ENCODE data around the gene UPK1A. TPM values are rescaled to one million over a fixed set of nuclear protein-coding genes. Genes with fewer than 3 reads are reported as not detected.

The UPK1A gene
- total RNA-seq = 0.59 and 1.2 TPM in 2 replicates

DNA sequence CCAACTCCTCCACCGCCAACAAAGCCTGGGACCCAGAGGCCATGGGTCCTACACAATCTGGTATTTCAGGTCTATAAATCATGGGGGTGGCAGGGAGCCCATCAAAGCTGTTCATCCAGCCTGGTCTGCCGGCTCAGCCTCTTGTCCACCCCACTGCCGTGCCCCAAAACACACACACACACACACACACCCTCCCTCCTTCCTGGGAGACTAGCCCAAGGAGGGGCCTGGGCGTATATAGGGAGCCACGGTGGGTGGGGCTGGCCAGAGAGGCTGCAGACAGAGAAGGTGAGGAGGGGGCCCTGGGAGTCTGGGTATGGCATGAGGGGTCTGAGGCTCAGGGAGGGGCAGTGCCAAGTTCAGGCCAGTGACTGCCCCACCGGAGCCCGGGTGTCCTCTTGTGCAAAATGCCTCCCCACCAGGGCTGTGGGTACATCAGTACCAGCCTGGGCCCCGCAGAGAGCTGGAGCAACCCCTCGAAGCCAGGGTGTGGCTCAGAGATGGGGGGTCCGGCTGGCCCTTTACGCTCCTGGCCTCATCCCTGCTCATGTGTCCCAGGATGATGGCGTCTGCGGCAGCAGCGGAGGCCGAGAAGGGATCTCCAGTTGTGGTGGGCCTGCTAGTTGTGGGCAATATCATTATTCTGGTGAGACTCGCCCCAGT, at the start of gene UPK1A:
Gene UPK1A, plus strand, starts transcription at position 267 of the 663 bp plus-strand sequence. Its CDS starts 296 bp downstream, at position 563.
- no peak for DNase-seq (ENCODE audit: low spot score)
- Mint-ChIP-seq H3K4me3 (ENCODE audit: low read depth) (no peak within 1 kb of the TSS), H3K9me3 (no peaks in the 10 kb centered on the region), H3K27ac (no peak within 1 kb of the TSS), H3K36me3 (ENCODE audit: low read depth) (no peaks in the 10 kb centered on the region), H3K27me3 (ENCODE audit: low read depth) (peaks cover 14% of the 10 kb centered on the region), H3K4me1 (ENCODE audit: low read depth) (peaks cover 2% of the 10 kb centered on the region)
- intact Hi-C loops (cut with micrococcal nuclease) = no loop called here

GRCh38 chr19:35618857-35619256, 47.5 kb upstream of the UPK1A start:
- DNase-seq (ENCODE audit: low spot score) = no peak
- Mint-ChIP-seq H3K4me1 (ENCODE audit: low read depth) (no peaks in the 10 kb centered on the region), H3K9me3 (no peaks in the 10 kb centered on the region), H3K36me3 (ENCODE audit: low read depth) (peaks cover 17% of the 10 kb centered on the region), H3K4me3 (ENCODE audit: low read depth) (no peak overlapping the region), H3K27ac (no peak overlapping the region), H3K27me3 (ENCODE audit: low read depth) (no peaks in the 10 kb centered on the region)
- intact Hi-C loops (cut with micrococcal nuclease) = no loop called here

DNA sequence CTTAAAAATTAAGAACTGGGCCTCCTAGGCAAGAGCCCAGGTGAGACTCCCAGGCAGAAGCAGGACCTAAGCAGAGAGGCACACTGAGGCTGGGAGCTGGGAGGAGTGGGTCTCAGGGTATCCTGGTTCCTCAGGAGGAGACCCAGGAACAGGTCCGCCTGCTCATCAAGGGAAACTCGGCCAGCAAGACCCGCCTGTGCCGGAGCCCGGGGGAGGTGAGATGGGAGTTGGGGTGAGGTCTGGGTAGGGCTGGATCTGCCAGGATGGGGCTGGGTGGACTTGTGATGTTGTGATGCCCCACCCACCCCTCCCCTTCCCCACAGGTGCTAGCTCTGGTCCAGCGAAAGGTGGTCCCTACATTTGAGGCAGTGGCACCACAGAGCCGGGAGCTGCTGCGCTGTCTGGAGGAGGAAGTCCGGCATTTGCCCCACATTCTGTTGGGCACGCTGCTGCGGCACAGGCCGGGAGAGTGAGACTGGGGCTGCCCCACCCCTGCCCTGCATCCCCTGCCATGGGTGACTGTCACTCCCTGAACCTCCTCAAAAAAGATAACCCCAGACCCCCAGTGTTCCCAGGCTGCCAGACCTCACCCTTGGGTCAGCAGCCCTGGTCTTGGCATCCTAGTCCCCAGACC, 46.9 kb upstream of the UPK1A start:
- Mint-ChIP-seq H3K36me3 (ENCODE audit: low read depth) (peaks cover 17% of the 10 kb centered on the region), H3K4me3 (ENCODE audit: low read depth) (no peak overlapping the region), H3K27ac (no peak overlapping the region), H3K4me1 (ENCODE audit: low read depth) (no peaks in the 10 kb centered on the region), H3K27me3 (ENCODE audit: low read depth) (no peaks in the 10 kb centered on the region), H3K9me3 (no peaks in the 10 kb centered on the region)
- no peak for DNase-seq (ENCODE audit: low spot score)
- intact Hi-C loops (cut with micrococcal nuclease) = no loop called here

- Mint-ChIP-seq H3K4me3 (ENCODE audit: low read depth) (no peak overlapping the region), H3K4me1 (ENCODE audit: low read depth) (no peaks in the 10 kb centered on the region), H3K9me3 (no peaks in the 10 kb centered on the region), H3K27ac (no peak overlapping the region), H3K36me3 (ENCODE audit: low read depth) (peaks cover 17% of the 10 kb centered on the region), H3K27me3 (ENCODE audit: low read depth) (no peaks in the 10 kb centered on the region)
- intact Hi-C loops (cut with micrococcal nuclease) = no loop called here
- DNase-seq (ENCODE audit: low spot score) = no peak
Measured at GRCh38 chr19:35620001-35620400, 46.3 kb upstream of the UPK1A start.

- Mint-ChIP-seq H3K27me3 (ENCODE audit: low read depth) (no peaks in the 10 kb centered on the region), H3K4me1 (ENCODE audit: low read depth) (peaks cover 2% of the 10 kb centered on the region), H3K27ac (no peak overlapping the region), H3K36me3 (ENCODE audit: low read depth) (peaks cover 10% of the 10 kb centered on the region), H3K9me3 (no peaks in the 10 kb centered on the region), H3K4me3 (ENCODE audit: low read depth) (no peak overlapping the region)
- intact Hi-C loops (cut with micrococcal nuclease) = no loop called here
- no peak for DNase-seq (ENCODE audit: low spot score)
Measured at GRCh38 chr19:35621708-35622107, 44.6 kb upstream of the UPK1A start.

GRCh38 chr19:35622750-35623149, 43.6 kb upstream of the UPK1A start:
- Mint-ChIP-seq H3K27me3 (ENCODE audit: low read depth) (no peaks in the 10 kb centered on the region), H3K27ac (no peak overlapping the region), H3K36me3 (ENCODE audit: low read depth) (peaks cover 10% of the 10 kb centered on the region), H3K4me1 (ENCODE audit: low read depth) (peaks cover 2% of the 10 kb centered on the region), H3K9me3 (no peaks in the 10 kb centered on the region), H3K4me3 (ENCODE audit: low read depth) (no peak overlapping the region)
- no peak for DNase-seq (ENCODE audit: low spot score)
- intact Hi-C loops (cut with micrococcal nuclease) = no loop called here

DNA sequence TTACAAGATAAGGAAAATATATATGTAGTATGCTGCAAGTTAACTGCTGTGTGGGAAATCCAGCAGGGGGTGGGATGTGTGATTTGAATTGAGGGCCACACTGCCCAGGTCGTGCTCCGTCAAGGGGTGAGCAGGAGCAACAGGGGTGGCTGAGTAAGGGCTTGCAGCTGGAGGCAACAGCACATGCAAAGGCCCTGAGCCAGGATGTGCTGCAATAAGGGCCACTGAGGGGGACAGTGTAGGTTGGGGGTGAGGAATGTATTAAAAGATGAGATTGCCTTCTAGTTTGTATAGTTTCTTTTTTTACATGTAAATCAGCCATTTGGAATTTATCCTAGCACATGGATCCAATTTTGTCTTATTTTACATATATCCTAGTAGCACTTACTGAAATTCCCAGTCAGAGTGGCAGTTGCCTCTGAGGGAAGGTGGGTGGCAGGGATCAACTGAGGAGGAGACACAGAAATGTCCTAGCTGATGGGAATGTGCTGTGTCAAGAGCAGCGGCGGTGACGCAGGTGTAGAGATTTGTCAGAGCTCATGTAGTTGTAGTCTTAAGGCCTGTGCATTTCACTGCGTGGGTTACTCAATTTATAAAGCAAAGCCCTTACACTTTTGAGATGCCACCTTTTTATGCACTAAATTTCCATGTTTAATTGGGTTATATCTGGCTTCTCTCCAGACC, 42.8 kb upstream of the UPK1A start:
- peaks cover 5% of the 10 kb centered on the region for H3K4me1 Mint-ChIP-seq (ENCODE audit: low read depth)
- H3K4me3 Mint-ChIP-seq (ENCODE audit: low read depth) = no peak overlapping the region
- H3K36me3 Mint-ChIP-seq (ENCODE audit: low read depth) = peaks cover 10% of the 10 kb centered on the region
- intact Hi-C loops (cut with micrococcal nuclease) = no loop called here
- H3K9me3 Mint-ChIP-seq = no peaks in the 10 kb centered on the region
- DNase-seq (ENCODE audit: low spot score) = no peak
- H3K27me3 Mint-ChIP-seq (ENCODE audit: low read depth) = no peaks in the 10 kb centered on the region
- H3K27ac Mint-ChIP-seq = no peak overlapping the region

DNA sequence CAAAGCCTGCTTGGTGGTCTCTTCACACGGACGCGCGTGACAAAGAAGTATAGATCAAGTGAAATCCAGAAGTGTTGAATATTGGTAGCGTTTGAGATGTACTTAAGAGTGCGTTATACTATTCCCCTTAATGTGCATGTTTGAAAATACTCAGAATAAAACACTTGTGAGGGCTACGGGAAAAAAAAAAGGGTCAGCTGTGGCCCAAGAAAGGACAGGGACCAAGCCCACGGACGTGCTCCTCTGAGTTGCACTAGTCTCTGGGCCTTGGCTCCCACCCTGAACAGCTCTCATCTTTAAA, 38.1 kb upstream of the UPK1A start:
- intact Hi-C loops (cut with micrococcal nuclease) = loop anchor here (1.0 kb wide), 3 partner anchors 16 to 82 kb away; partner anchors contain the start of gene HAUS5
- peak overlapping the region; percentile 99 for H3K27ac Mint-ChIP-seq
- H3K9me3 Mint-ChIP-seq = no peaks in the 10 kb centered on the region
- H3K4me1 Mint-ChIP-seq (ENCODE audit: low read depth) = peaks cover 14% of the 10 kb centered on the region
- peaks cover 31% of the 10 kb centered on the region for H3K36me3 Mint-ChIP-seq (ENCODE audit: low read depth)
- no peaks in the 10 kb centered on the region for H3K27me3 Mint-ChIP-seq (ENCODE audit: low read depth)
- H3K4me3 Mint-ChIP-seq (ENCODE audit: low read depth) = peak overlapping the region; percentile 100
- no peak for DNase-seq (ENCODE audit: low spot score)

DNA sequence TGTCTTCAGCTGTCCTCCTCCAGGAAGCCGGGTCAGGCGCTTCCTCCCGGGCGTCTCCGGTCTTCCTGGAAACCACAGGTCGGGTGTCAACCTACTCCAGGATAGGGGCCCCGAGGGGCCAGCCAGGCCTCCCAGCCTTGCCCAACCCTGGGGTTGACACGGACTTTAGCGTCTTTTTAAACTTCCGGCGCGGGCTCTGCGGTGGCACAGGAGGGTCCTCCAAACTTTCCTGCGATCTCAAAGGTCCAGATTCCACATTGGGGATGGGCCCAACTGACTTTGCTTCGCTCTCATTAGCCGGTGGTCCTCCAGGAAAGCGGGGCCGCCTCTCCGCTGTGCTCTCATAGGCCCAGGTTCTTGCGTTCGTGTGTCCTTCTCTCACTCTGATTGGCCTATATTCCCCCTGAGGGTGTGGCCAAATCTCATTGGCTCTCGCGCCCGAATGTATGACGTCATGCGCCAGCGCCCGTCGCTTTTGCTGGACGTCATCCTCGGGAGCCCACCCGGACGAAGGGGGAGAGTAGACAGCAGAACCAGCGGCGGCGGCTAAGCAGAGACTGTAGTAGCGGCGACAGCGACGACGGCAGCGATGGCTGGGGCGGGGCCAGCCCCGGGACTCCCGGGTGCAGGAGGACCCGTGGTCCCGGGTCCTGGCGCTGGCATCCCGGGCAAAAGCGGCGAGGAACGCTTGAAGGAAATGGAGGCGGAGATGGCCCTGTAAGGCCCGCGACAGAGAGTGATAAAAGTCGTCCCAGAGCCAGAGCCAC, 37.6 kb upstream of the UPK1A start, which contains the start of gene RBM42:
Gene RBM42, plus strand, starts transcription at position 472 of the 767 bp plus-strand sequence. Its CDS starts 118 bp downstream, at position 590.
- Mint-ChIP-seq H3K27me3 (ENCODE audit: low read depth) (no peaks in the 10 kb centered on the region), H3K4me3 (ENCODE audit: low read depth) (peak within 1 kb of the TSS; percentile 100), H3K9me3 (no peaks in the 10 kb centered on the region), H3K36me3 (ENCODE audit: low read depth) (peaks cover 34% of the 10 kb centered on the region), H3K4me1 (ENCODE audit: low read depth) (peaks cover 14% of the 10 kb centered on the region), H3K27ac (peak within 1 kb of the TSS; percentile 99)
- DNase-seq (ENCODE audit: low spot score) = peak; percentile 97
- intact Hi-C loops (cut with micrococcal nuclease) = loop anchor here (1.0 kb wide), 3 partner anchors 16 to 82 kb away; partner anchors contain the start of gene HAUS5

GRCh38 chr19:35629332-35629633, 37.0 kb upstream of the UPK1A start:
- Mint-ChIP-seq H3K4me3 (ENCODE audit: low read depth) (peak overlapping the region; percentile 100), H3K27me3 (ENCODE audit: low read depth) (no peaks in the 10 kb centered on the region), H3K4me1 (ENCODE audit: low read depth) (peaks cover 14% of the 10 kb centered on the region), H3K9me3 (no peaks in the 10 kb centered on the region), H3K36me3 (ENCODE audit: low read depth) (peaks cover 39% of the 10 kb centered on the region), H3K27ac (peak overlapping the region; percentile 99)
- DNase-seq (ENCODE audit: low spot score) = no peak
- intact Hi-C loops (cut with micrococcal nuclease) = no loop called here

DNA sequence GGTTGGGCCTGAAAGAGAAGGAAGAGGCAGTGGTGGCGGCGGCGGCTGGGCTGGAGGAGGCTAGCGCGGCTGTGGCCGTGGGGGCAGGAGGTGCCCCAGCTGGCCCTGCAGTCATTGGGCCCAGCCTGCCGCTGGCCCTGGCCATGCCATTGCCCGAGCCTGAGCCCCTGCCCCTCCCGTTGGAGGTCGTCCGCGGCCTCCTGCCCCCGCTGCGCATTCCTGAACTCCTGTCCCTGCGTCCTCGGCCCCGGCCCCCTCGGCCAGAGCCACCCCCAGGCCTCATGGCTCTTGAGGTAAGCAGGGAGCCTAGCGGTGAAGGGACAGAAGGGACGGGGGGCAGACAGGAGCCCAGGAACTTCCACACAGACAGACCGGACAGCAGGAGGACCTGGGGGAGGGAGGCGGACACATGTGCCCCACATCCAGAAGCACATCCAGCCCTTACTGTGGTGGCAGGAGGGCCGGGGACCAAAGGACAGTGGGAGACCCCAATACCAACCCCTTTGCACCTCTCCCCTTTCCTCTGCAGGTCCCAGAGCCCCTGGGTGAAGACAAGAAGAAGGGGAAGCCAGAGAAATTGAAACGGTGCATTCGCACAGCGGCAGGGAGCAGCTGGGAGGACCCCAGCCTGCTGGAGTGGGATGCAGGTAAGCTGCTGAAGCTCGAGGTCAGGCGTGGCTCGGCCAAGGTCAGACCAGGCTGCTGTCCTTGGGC, 32.4 kb upstream of the UPK1A start:
- no peak for DNase-seq (ENCODE audit: low spot score)
- Mint-ChIP-seq H3K27ac (no peak overlapping the region), H3K9me3 (no peaks in the 10 kb centered on the region), H3K4me3 (ENCODE audit: low read depth) (no peak overlapping the region), H3K27me3 (ENCODE audit: low read depth) (no peaks in the 10 kb centered on the region), H3K36me3 (ENCODE audit: low read depth) (peaks cover 69% of the 10 kb centered on the region), H3K4me1 (ENCODE audit: low read depth) (peaks cover 6% of the 10 kb centered on the region)
- intact Hi-C loops (cut with micrococcal nuclease) = no loop called here

DNA sequence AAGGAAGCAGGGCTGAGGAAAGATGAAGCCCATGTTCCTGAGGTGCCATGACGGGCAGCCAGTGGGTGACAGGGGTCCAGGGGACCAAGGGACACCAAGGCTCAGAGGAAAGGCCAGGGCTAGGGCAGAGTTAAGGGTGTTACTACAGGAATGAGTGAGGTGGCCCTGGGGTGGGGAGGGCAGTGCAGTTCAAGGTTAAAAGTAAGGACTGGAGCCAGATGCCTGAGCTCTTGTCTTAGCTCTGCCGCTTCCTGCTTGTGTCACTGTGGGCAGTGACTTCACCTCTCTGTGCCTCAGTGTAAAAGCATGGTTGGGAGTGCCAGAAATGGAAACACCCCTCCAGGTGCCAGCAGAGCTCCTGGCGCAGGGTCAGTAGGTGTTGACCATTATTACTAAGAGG, 29.7 kb upstream of the UPK1A start:
- Mint-ChIP-seq H3K4me1 (ENCODE audit: low read depth) (peaks cover 8% of the 10 kb centered on the region), H3K27ac (no peak overlapping the region), H3K4me3 (ENCODE audit: low read depth) (no peak overlapping the region), H3K27me3 (ENCODE audit: low read depth) (no peaks in the 10 kb centered on the region), H3K36me3 (ENCODE audit: low read depth) (peaks cover 54% of the 10 kb centered on the region), H3K9me3 (no peaks in the 10 kb centered on the region)
- intact Hi-C loops (cut with micrococcal nuclease) = no loop called here
- no peak for DNase-seq (ENCODE audit: low spot score)

Measured in activated T-helper 2 cell treated with anti-CD3 and anti-CD28 coated beads, Interferon-gamma antibody, Interleukin-2, Interleukin-4, amounts not matched to agents 10 μg/mL and 5 μg/mL and 100 μg/mL, durations not matched to agents 14 hours and 24 hours and 36 hours (primary cell).